GM04504 (cell line): ENCODE measurements around the gene SDHB.
A peak's percentile ranks its signal among the peaks of the same experiment; 100 is the strongest.
"Not testable (repeated sequence)": the region's sequence is repeated elsewhere in the genome, so short reads cannot be mapped to it uniquely, and the experiment has no call there.

Source experiments
- DNase-seq: peaks from one replicate; pipeline ENCODE4 v3.0.0-alpha.2; 2012; ENCODE audit warnings: low read depth

The SDHB gene

GRCh38 chr1:17075470-17076255 is 21.8 kb upstream of the SDHB start:
- DNase-seq, result no peak

- DNase-seq, result no peak
These were observed 18.0 kb upstream of the SDHB start for GRCh38 chr1:17071794-17072193.

- no peak for DNase-seq
These were observed 16.3 kb upstream of the SDHB start for GRCh38 chr1:17070163-17070525.

- no peak for DNase-seq
These were observed 15.8 kb upstream of the SDHB start for GRCh38 chr1:17069452-17070162.

GRCh38 chr1:17068789-17069188 is 15.0 kb upstream of the SDHB start:
- no peak for DNase-seq

- DNase-seq, result no peak
These were observed 13.8 kb upstream of the SDHB start for GRCh38 chr1:17067465-17068240.

GRCh38 chr1:17067069-17067426 is 13.2 kb upstream of the SDHB start:
- no peak for DNase-seq

- no peak for DNase-seq
These were observed 12.7 kb upstream of the SDHB start for GRCh38 chr1:17066361-17067068.

- DNase-seq, result no peak
These were observed 11.8 kb upstream of the SDHB start for GRCh38 chr1:17065666-17066065.

GRCh38 chr1:17062751-17063150 is 8.9 kb upstream of the SDHB start:
- DNase-seq, result not testable (repeated sequence)

- DNase-seq, result no peak
These were observed 8.1 kb upstream of the SDHB start for GRCh38 chr1:17061892-17062291.

GRCh38 chr1:17061486-17061885 is 7.7 kb upstream of the SDHB start:
- no peak for DNase-seq

- no peak for DNase-seq
These were observed 6.5 kb upstream of the SDHB start for GRCh38 chr1:17060306-17060749.

GRCh38 chr1:17059391-17060305 is 5.8 kb upstream of the SDHB start:
- peak; percentile 37 for DNase-seq

GRCh38 chr1:17056551-17056950 is 2.7 kb upstream of the SDHB start:
- no peak for DNase-seq

GRCh38 chr1:17055801-17056200 is 2.0 kb upstream of the SDHB start:
- DNase-seq, result no peak

GRCh38 chr1:17053086-17053684 is 647 bp downstream of the SDHB start:
- DNase-seq, result no peak

GRCh38 chr1:17052641-17053040 is 1.2 kb downstream of the SDHB start:
- DNase-seq, result no peak

GRCh38 chr1:17052038-17052437 is 1.8 kb downstream of the SDHB start:
- DNase-seq, result no peak

GRCh38 chr1:17047924-17048323 is 5.9 kb downstream of the SDHB start:
- DNase-seq, result no peak

- DNase-seq, result no peak
These were observed 7.5 kb downstream of the SDHB start for GRCh38 chr1:17046334-17046657.
